Measurements from ENCODE around the gene USP12.

USP12 gene

GRCh38 chr13:27139565-27139964 is 32.0 kb downstream of the USP12 start:
- no peaks in the 10 kb centered on the region for H3K27me3 ChIP-seq (ENCODE audit: insufficient read depth, poor library complexity, severe bottlenecking)
- H3K4me3 ChIP-seq (replicated peaks; ENCODE audit: insufficient read depth, low read length): no peak overlapping the region
- no peak for TF ChIP-seq SPI1 (IDR thresholded peaks at IDR 0.05; ENCODE audit: borderline replicate concordance, low read depth)
- no peak for TF ChIP-seq GABPA (IDR thresholded peaks at IDR 0.05; ENCODE audit: low read depth)
- TF ChIP-seq CTCF (IDR thresholded peaks at IDR 0.05; ENCODE audit: insufficient read depth, low read length): no peak
- no peak for TF ChIP-seq REST (IDR thresholded peaks at IDR 0.05; ENCODE audit: insufficient replicate concordance, low read depth)
- no peak for TF ChIP-seq POLR2AphosphoS5 (IDR thresholded peaks at IDR 0.05; ENCODE audit: low read depth)
- DNase-seq (ENCODE audit: low read depth in 1 of 2, low spot score in 1 of 2): no peak
- no peak overlapping the region for H3K27ac ChIP-seq (replicated peaks)

- H3K27ac ChIP-seq (replicated peaks): no peak overlapping the region
- TF ChIP-seq REST (IDR thresholded peaks at IDR 0.05; ENCODE audit: insufficient replicate concordance, low read depth) (no peak), GABPA (IDR thresholded peaks at IDR 0.05; ENCODE audit: low read depth) (no peak), SPI1 (IDR thresholded peaks at IDR 0.05; ENCODE audit: borderline replicate concordance, low read depth) (no peak), POLR2AphosphoS5 (IDR thresholded peaks at IDR 0.05; ENCODE audit: low read depth) (no peak), CTCF (IDR thresholded peaks at IDR 0.05; ENCODE audit: insufficient read depth, low read length) (no peak)
- DNase-seq (ENCODE audit: low read depth in 1 of 2, low spot score in 1 of 2): no peak
- H3K4me3 ChIP-seq (replicated peaks; ENCODE audit: insufficient read depth, low read length): no peak overlapping the region
- no peaks in the 10 kb centered on the region for H3K27me3 ChIP-seq (ENCODE audit: insufficient read depth, poor library complexity, severe bottlenecking)
These were observed 33.0 kb downstream of the USP12 start for GRCh38 chr13:27138457-27139093.

- no peak for DNase-seq (ENCODE audit: low read depth in 1 of 2, low spot score in 1 of 2)
- H3K27me3 ChIP-seq (ENCODE audit: insufficient read depth, poor library complexity, severe bottlenecking): no peaks in the 10 kb centered on the region
- H3K4me3 ChIP-seq (replicated peaks; ENCODE audit: insufficient read depth, low read length): no peak overlapping the region
- no peak overlapping the region for H3K27ac ChIP-seq (replicated peaks)
- TF ChIP-seq REST (IDR thresholded peaks at IDR 0.05; ENCODE audit: insufficient replicate concordance, low read depth) (no peak), SPI1 (IDR thresholded peaks at IDR 0.05; ENCODE audit: borderline replicate concordance, low read depth) (no peak), POLR2AphosphoS5 (IDR thresholded peaks at IDR 0.05; ENCODE audit: low read depth) (no peak), CTCF (IDR thresholded peaks at IDR 0.05; ENCODE audit: insufficient read depth, low read length) (no peak), GABPA (IDR thresholded peaks at IDR 0.05; ENCODE audit: low read depth) (no peak)
These were observed 33.9 kb downstream of the USP12 start for GRCh38 chr13:27137759-27138158.

All from HL-60 (cell line).